Memory B cell (primary cell): ENCODE results near the gene AKAP8.
"Not testable (repeated sequence)": the region's sequence is repeated elsewhere in the genome, so short reads cannot be mapped to it uniquely, and the experiment has no call there.

ENCODE experiments used
- ATAC-seq: fragments of 150-1000 bp; cut with Tn5 transposase; 2 replicates; pipeline ENCODE4 v1.10.0; 2021; ENCODE audit warnings: low read depth, mild to moderate bottlenecking, moderate library complexity
- DNase-seq, 2 donors: peaks; one replicate each; pipeline ENCODE4 v3.0.0; 2022; ENCODE audit warnings: low spot score in 2 of 2
- H3K27ac Mint-ChIP-seq: one replicate; pipeline ENCODE4 v1.8.0; 2022; ENCODE audit warnings: mild to moderate bottlenecking, moderate library complexity, mixed read lengths
- H3K27me3 Mint-ChIP-seq: one replicate; pipeline ENCODE4 v1.8.0; 2022; ENCODE audit warnings: mixed read lengths
- H3K36me3 Mint-ChIP-seq: one replicate; pipeline ENCODE4 v1.8.0; 2022; ENCODE audit warnings: mild to moderate bottlenecking, mixed read lengths
- H3K4me1 Mint-ChIP-seq: one replicate; pipeline ENCODE4 v1.8.0; 2022; ENCODE audit warnings: mixed read lengths
- H3K4me3 Mint-ChIP-seq: one replicate; pipeline ENCODE4 v1.8.0; 2022; ENCODE audit warnings: mild to moderate bottlenecking, moderate library complexity, mixed read lengths
- H3K9me3 Mint-ChIP-seq: one replicate; pipeline ENCODE4 v1.8.0; 2022; ENCODE audit warnings: mixed read lengths

The AKAP8 gene

DNA sequence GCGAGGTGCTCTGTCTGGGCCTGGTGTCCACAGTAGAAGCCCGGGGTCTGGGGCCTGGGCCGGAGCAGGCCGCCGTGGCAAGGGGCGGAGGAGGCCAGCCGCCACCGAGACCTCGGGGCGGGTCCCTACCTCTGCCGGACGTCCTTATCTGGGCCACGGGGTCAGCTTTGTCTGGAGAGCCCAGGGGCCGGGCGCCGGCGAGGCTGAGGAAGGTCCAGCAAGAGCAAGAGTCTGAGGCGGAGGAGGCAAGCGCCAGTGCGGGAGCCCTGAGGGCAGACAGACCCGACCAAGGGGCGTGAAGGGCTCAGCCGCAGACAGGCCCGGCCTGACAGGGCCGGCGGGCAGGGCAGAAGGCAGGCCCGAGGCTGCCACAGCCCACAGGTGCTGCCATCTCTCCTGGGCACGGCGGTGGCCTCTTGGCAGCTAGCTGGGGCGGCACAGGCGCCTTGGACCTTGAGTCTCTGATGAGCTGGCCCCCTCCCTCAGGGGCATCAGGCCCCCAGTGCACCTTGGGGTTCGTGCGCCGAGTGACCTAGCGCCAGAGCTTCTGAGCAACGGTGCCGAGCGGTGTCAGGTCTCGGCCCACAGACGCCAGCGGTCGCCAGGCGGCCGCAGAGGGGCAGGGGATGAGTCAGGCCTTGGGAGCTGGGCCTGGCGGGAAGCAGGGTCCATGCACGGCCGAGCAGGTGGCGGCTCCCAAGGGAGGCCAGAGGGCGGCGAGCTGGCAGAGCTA lies 19.1 kb upstream of the AKAP8 start:
- no peak for ATAC-seq
- H3K4me3 Mint-ChIP-seq: no peak overlapping the region
- peaks cover 2% of the 10 kb centered on the region for H3K4me1 Mint-ChIP-seq
- no peak for DNase-seq
- peaks cover 33% of the 10 kb centered on the region for H3K36me3 Mint-ChIP-seq
- H3K9me3 Mint-ChIP-seq: no peaks in the 10 kb centered on the region
- no peak overlapping the region for H3K27ac Mint-ChIP-seq
- H3K27me3 Mint-ChIP-seq: no peaks in the 10 kb centered on the region

DNA sequence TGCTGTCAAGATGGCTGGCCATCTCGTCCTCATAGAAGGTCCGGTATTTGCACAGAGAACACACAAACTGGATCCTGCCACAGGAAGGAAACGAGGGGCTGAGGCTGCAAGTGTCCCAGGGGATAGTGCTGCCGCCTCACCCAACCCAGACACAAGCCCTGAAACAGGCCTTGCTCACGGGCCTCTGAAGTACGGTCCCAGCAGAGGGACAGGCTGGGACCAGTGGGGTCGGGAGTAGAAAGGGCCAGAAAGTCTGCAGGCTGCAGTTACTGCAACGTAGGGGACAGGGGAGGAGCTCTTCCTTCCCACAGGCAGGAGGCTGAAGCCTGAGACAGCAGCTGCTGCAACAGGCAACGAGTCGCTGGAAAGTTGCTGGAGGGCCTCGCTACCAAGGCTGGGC lies 18.2 kb upstream of the AKAP8 start:
- Mint-ChIP-seq H3K4me1 (no peaks in the 10 kb centered on the region), H3K36me3 (peaks cover 32% of the 10 kb centered on the region), H3K9me3 (no peaks in the 10 kb centered on the region), H3K27me3 (no peaks in the 10 kb centered on the region), H3K27ac (peak overlapping the region; percentile 38), H3K4me3 (no peak overlapping the region)
- DNase-seq (no peak), ATAC-seq (no peak)

DNA sequence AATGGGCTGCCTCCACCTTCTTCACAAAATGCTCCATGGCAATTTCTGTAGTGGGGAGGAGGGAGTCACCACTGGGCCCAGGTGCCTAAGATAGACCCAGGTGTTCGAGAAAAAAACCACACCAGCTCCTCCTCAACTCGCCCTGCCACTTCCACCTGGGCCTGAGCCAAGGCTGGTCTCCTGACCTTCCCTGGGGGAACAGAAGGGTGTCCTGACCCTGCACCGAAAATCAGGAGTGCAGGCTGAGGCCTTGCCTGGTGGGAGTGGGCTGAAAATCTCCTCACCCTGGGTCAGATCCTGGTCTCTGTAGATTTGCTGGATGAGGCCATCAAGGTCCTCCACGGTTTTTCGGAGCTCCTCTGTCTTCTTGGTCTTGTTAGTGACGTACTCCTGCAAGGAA lies 17.6 kb upstream of the AKAP8 start:
- Mint-ChIP-seq H3K36me3 (peaks cover 32% of the 10 kb centered on the region), H3K9me3 (no peaks in the 10 kb centered on the region), H3K27ac (peak overlapping the region; percentile 38), H3K27me3 (no peaks in the 10 kb centered on the region), H3K4me3 (no peak overlapping the region), H3K4me1 (no peaks in the 10 kb centered on the region)
- DNase-seq (no peak), ATAC-seq (no peak)

DNA sequence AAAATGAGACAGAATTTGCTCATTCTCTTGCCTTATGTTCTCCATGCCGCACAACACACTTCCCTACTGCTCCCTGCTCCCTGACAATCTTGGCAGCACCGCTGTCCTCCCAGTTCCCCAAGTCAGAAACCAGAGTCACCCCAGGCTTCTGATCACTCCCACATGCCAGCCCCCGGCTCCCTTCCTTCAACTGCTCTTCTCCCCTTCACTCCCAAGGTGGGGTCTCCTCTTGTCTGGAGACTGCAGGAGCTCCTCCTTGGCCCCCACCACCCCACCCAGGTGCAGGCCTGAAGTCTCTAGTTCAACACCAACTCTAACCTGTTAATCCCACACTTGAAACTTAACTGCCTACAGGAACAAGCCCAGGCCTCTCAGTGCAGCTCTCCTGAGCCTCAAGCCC lies 16.8 kb upstream of the AKAP8 start:
- Mint-ChIP-seq H3K4me1 (no peaks in the 10 kb centered on the region), H3K9me3 (no peaks in the 10 kb centered on the region), H3K27me3 (no peaks in the 10 kb centered on the region), H3K27ac (no peak overlapping the region), H3K4me3 (no peak overlapping the region), H3K36me3 (peaks cover 32% of the 10 kb centered on the region)
- ATAC-seq: no peak
- DNase-seq: no peak

DNA sequence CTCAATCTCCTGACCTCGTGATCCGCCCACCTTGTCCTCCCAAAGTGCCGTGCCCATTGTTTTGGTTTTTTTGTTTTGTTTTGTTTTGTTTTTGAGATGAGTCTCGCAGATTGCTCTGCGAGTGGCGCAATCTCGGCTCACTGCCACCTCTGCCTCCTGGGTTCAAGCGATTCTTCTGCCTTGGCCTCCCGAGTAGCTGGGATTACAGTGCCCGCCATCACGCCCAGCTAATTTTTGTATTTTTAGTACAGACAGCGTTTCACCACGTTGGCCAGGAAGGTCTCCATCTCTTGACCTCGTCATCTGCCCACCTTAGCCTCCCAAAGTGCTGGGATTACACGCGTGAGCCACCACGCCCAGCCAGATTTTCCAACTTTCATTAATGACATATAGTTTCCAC lies 15.7 kb upstream of the AKAP8 start:
- peaks cover 35% of the 10 kb centered on the region for H3K36me3 Mint-ChIP-seq

DNA sequence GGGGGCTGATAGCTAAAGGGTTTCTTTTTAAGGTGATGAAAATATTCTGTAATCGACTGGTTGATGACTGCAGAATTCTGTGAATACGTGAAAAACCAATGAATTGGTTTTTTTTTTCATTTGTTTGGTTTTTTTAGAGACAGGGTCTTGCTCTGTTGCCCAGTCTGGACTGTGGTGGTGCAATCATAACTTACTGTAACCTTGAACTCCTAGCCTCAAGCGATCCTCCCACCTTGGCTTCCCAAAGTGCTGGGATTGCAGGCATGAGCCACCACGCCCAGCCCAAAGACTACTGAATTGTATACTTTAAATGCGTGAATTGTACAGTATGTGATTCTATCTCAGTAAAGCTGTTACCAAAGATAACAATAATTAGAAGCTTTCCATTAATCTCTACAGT lies 14.8 kb upstream of the AKAP8 start:
- Mint-ChIP-seq H3K4me3 (no peak overlapping the region), H3K9me3 (no peaks in the 10 kb centered on the region), H3K27me3 (no peaks in the 10 kb centered on the region), H3K36me3 (peaks cover 37% of the 10 kb centered on the region), H3K4me1 (peaks cover 5% of the 10 kb centered on the region), H3K27ac (peak overlapping the region; percentile 6)
- ATAC-seq (no peak), DNase-seq (no peak)

More for the DNA sequence above, 15.7 kb upstream of the AKAP8 start:
- ATAC-seq, H3K9me3 Mint-ChIP-seq, H3K4me1 Mint-ChIP-seq, H3K27ac Mint-ChIP-seq, DNase-seq, H3K27me3 Mint-ChIP-seq, H3K4me3 Mint-ChIP-seq: not testable (repeated sequence)

DNA sequence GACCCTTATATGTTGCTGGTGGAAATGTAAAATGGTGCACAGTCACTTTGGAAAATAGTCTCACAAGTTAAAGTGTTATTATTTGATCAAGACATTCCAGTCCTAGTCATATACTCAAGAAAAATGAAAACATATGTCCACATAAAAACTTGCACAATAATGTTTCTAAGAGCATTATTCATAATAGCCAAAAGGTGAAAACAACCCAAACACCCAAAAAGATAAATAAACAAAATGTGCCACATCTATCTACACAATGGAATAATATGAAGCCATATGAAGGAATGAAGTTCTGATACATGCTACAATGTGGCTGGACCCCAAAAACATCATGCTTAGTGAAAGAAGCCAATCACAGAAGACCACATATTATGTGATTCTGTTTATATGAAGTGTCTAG lies 14.4 kb upstream of the AKAP8 start:
- no peak for ATAC-seq
- Mint-ChIP-seq H3K27ac (peak overlapping the region; percentile 6), H3K9me3 (no peaks in the 10 kb centered on the region), H3K4me3 (no peak overlapping the region), H3K4me1 (peaks cover 5% of the 10 kb centered on the region), H3K36me3 (peaks cover 39% of the 10 kb centered on the region), H3K27me3 (no peaks in the 10 kb centered on the region)
- no peak for DNase-seq

DNA sequence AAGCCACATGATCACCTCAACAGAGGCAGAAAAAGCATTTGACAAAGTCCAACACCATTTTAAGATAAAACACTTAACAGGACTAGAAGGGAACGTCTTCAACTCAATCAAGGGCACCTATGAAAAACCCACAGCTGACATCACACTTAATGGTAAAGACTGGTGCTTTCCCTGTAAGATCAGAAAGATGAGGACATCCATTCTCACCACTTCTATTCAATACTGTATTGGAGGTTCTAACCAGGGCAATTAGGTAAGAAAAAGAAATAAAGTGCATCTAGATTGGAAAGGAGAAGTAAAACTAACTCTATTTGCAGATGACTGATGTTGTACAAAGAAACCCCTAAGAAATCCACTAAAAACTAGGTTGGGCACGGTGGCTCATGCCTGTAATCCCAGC lies 11.2 kb upstream of the AKAP8 start:
- Mint-ChIP-seq H3K4me1 (peaks cover 5% of the 10 kb centered on the region), H3K27ac (peak overlapping the region; percentile 73), H3K4me3 (no peak overlapping the region), H3K9me3 (no peaks in the 10 kb centered on the region), H3K27me3 (no peaks in the 10 kb centered on the region), H3K36me3 (peaks cover 13% of the 10 kb centered on the region)
- DNase-seq (no peak), ATAC-seq (peak; percentile 21)

DNA sequence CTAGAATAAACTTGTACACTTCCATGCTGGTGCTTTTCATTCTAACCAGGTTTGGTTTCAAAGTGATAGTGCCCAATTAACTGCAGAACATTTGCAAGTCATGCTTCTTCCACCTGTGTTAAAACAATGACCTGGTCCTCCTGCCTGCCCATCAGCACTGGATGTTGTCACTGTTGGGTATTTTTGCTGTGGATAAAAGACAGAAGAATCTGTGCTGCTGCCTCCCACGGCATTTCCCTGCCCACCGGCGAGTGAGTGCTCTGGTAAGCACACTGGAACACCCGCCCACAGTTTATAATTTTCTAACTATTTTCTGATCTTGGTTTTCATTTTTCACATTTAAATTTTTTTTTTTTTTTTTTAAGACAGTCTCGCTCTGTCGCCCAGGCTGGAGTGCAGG lies 2.3 kb upstream of the AKAP8 start:
- no peaks in the 10 kb centered on the region for H3K9me3 Mint-ChIP-seq
- peaks cover 25% of the 10 kb centered on the region for H3K4me1 Mint-ChIP-seq
- H3K27ac Mint-ChIP-seq: peak overlapping the region; percentile 98
- DNase-seq: no peak
- H3K36me3 Mint-ChIP-seq: no peaks in the 10 kb centered on the region
- no peak for ATAC-seq
- H3K27me3 Mint-ChIP-seq: no peaks in the 10 kb centered on the region
- H3K4me3 Mint-ChIP-seq: peak overlapping the region; percentile 35

DNA sequence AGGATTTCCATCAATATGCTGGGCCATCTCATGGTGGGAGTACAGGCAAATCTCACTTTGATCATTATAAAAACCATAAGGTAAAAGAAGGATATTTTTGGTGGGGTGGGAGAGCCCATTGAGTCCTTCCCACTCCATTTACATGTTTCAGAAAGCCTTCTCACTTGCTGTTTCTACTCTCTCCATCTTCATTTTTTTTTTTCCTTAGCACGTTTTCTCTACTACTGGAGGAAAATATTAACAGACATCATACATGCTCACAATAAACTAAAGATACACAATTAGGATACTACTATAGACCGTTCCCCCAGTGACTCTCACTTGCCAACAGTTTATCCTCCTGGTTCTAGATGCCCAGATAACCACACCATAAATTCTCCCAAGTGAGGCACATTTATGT lies 1.8 kb upstream of the AKAP8 start:
- H3K36me3 Mint-ChIP-seq: no peaks in the 10 kb centered on the region
- H3K4me3 Mint-ChIP-seq: peak overlapping the region; percentile 35

DNA sequence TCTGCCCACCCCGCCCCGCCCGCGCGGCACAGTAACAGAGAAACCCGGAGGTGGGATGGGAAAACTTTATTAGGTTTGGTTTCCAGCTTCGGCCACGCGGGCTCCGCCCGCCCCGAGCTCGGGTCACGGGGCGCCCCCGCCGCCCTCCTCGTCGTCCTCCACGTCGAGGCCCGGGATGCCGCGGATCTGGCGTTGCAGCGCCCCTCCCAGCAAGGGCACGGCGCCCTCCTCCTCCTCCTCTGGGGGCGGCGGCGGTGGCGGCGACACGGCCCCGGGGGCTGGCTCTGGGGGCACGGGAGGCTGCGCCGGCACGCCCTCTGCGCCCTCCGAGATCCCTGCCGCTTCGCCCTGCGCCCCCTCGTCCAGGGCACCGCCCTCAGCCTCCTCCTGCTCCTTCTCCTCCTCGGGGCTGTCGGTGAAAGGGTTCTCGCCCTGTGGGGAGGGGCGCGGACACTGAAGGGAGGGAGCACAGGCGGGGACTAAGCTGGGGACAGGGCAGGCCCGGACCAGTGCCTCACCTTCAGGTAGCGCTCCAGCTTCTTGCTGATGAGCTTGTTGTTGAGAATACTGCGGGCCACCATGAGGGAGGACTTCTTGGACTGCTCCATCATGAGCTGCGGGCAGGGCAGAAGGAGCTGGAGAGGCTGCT lies 536 bp upstream of the AKAP8 start:
- Mint-ChIP-seq H3K9me3 (no peaks in the 10 kb centered on the region), H3K27me3 (no peaks in the 10 kb centered on the region)

More for the DNA sequence above, 1.8 kb upstream of the AKAP8 start:
- peaks cover 28% of the 10 kb centered on the region for H3K4me1 Mint-ChIP-seq
- peak overlapping the region; percentile 98 for H3K27ac Mint-ChIP-seq
- DNase-seq: no peak
- ATAC-seq: no peak
- no peaks in the 10 kb centered on the region for H3K27me3 Mint-ChIP-seq
- H3K9me3 Mint-ChIP-seq: no peaks in the 10 kb centered on the region

DNA sequence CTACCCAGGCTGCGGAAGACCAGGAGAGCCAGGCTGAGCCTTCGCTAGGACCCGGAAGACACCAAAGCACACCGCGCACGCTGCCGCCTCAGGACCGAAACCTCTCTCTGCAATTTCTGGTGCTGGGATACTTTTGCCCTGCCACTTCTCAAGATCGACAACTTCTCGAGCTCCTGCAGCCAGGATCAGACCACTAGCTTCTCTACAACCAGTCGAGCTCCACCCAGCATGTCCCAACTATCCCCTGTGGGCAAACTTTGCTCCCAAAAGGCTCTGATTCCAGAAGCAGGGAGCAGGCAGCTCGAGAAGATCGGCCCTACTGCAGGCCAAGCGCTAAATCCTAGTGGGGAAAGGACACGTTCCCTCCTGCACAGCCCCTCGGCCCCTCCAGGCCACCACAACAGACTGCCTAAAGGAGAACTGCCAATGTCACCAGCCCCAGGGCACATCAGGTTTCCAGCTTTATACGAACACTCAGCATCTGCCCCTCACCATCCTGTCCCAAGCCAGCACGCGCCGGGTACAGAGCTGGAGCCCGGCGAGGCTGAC lies 979 bp downstream of the AKAP8 start:
- no peak for ATAC-seq
- H3K4me3 Mint-ChIP-seq: peak overlapping the region; percentile 96
- peak; percentile 24 to 39 for DNase-seq
- no peaks in the 10 kb centered on the region for H3K9me3 Mint-ChIP-seq
- H3K4me1 Mint-ChIP-seq: peaks cover 28% of the 10 kb centered on the region
- peak overlapping the region; percentile 98 for H3K27ac Mint-ChIP-seq
- H3K27me3 Mint-ChIP-seq: no peaks in the 10 kb centered on the region
- no peaks in the 10 kb centered on the region for H3K36me3 Mint-ChIP-seq

More for the DNA sequence above, 536 bp upstream of the AKAP8 start:
- peak; percentile 29 for ATAC-seq
- H3K36me3 Mint-ChIP-seq: no peaks in the 10 kb centered on the region
- peak overlapping the region; percentile 98 for H3K27ac Mint-ChIP-seq
- no peak for DNase-seq
- H3K4me3 Mint-ChIP-seq: peak overlapping the region; percentile 96
- peaks cover 28% of the 10 kb centered on the region for H3K4me1 Mint-ChIP-seq

DNA sequence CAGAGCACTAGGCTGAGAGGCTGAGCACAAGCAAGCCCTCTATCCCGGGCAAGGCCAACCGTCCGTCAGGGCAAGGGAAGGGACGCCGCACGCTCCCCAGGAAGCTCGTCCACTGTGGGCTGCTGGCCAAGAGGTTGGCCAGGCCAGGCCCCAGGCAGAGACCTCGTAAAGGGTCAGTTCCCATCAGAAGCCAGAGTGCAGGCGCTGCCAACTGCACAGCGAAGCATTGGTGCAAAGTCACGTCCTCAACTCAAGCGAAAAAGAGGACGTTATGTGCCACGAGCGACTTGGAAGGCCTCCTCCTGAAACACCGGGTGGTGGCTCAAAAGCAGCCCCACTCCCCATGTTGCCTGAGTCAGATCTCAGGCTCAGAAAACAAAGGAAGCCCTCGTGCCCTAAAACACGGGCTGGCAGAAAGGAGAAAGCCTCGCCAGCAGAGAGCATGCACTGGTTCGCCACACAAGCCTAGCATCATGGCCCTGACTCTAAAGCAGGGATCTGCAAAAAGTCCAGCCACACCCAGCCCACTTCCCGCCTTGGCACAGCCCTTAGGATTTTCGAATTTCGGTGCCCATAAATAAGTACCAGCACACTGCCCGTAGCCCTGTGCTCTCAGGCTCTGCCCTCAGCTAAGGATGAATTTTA lies 4.7 kb downstream of the AKAP8 start:
- Mint-ChIP-seq H3K27me3 (no peaks in the 10 kb centered on the region), H3K4me1 (peaks cover 16% of the 10 kb centered on the region), H3K36me3 (peaks cover 10% of the 10 kb centered on the region), H3K27ac (no peak overlapping the region), H3K4me3 (no peak overlapping the region), H3K9me3 (no peaks in the 10 kb centered on the region)
- ATAC-seq (no peak), DNase-seq (no peak)

DNA sequence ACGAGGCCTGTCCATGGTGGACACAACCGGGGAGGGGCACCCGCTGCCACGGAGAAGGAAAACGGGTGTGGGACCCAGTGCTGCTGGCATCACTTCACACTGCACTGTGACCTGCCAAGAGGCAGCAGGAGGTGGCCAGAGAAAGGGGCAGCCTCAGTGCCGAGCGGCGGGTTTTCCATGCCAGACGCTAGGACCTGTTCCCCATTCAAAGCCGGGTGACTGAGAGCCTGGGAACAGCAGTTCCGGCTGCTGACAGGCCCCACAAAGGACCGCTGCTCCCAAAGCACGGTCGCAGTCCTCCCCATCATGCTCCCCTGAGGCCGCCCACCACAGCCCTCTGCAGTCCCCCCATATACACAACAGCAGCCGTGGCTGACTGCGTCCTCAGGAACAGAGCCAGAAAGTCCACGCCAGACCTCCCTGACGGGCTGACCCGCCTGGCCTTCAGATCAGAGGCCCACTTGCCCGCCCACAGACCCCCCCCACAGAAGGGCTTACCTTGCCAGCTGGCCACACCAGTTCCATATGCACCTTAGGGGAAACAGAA lies 5.4 kb downstream of the AKAP8 start:
- Mint-ChIP-seq H3K4me3 (no peak overlapping the region), H3K27ac (no peak overlapping the region), H3K4me1 (peaks cover 16% of the 10 kb centered on the region), H3K9me3 (no peaks in the 10 kb centered on the region), H3K27me3 (no peaks in the 10 kb centered on the region), H3K36me3 (peaks cover 13% of the 10 kb centered on the region)
- DNase-seq: no peak
- no peak for ATAC-seq
